HepG2 (cell line): ENCODE results near the gene FAM222B. TPM values are rescaled to one million over a fixed set of nuclear protein-coding genes. Genes with fewer than 3 reads are reported as not detected.
"Not testable (repeated sequence)": the region's sequence is repeated elsewhere in the genome, so short reads cannot be mapped to it uniquely, and the experiment has no call there.

Experiments used
- ATAC-seq: fragments of 200-7000 bp; cut with Tn5 transposase; 3 replicates; pipeline ENCODE4 v1.9.1; 2020; ENCODE audit warnings: mild to moderate bottlenecking, moderate library complexity
- BruUV-seq: library from RNA; stranded (reverse); fragments of 400-500 nt; replicated peaks from 2 replicates; lab custom pipeline; 2021; lab: Mats Ljungman, UMichigan
- CTCF ChIA-PET: fragments of 300-600 bp; formaldehyde crosslinking; extraction: SDS; loops from one replicate; lab custom pipeline; 2021; ENCODE audit warnings: low total read pairs, inconsistent platforms, low intra/inter-chr PET ratio; lab: Yijun Ruan, JAX
- POLR2A ChIA-PET: fragments of 350-600 bp; sonication (Branson Sonifier 250); formaldehyde crosslinking; loops from one replicate; lab custom pipeline; 2020; ENCODE audit warnings: antibody characterized with exemption, inconsistent platforms; lab: Yijun Ruan, JAX
- DNase-seq: peaks from one replicate; pipeline ENCODE4 v3.0.0-alpha.2; 2015; ENCODE audit warnings: low spot score
- FAIRE-seq: peaks from 3 replicates; lab custom pipeline; 2011; peaks lifted over from hg19 to GRCh38; lab: Jason Lieb, UNC
- H2AFZ ChIP-seq: one replicate; pipeline ENCODE4 v1.6.1; 2011; ENCODE audit warnings: low read length, inconsistent platforms
- H3K27ac ChIP-seq: fragments of 300-600 bp; 3 replicates; pipeline ENCODE4 v1.8.0; 2011; ENCODE audit warnings: mixed run types, mild to moderate bottlenecking, mixed read lengths, low read length, inconsistent platforms; ENCODE audit not compliant: insufficient read depth; ENCODE audit errors: extremely low read length
- H3K27me3 ChIP-seq, 2 experiments: fragments of 200-600 bp in 1 of 2; 2 replicates in 1 of 2; 3 replicates in 1 of 2; pipeline versions ENCODE4 v1.6.0 to v1.8.0; 2011; ENCODE audit warnings: low read length in 2 of 2, mild to moderate bottlenecking in 2 of 2, moderate library complexity in 2 of 2, inconsistent platforms in 1 of 2; ENCODE audit not compliant: insufficient read depth in 2 of 2, control insufficient read depth in 1 of 2
- H3K36me3 ChIP-seq, 2 experiments: fragments of 200-600 bp in 1 of 2; replicated peaks in 1 of 2; 2 replicates in 1 of 2; 3 replicates in 1 of 2; pipeline versions ENCODE4 v1.5.1 to v1.8.0; 2011; ENCODE audit warnings: low read length in 2 of 2, inconsistent platforms in 1 of 2; ENCODE audit not compliant: insufficient read depth in 2 of 2, control insufficient read depth in 1 of 2
- H3K4me1 ChIP-seq: 2 replicates; pipeline ENCODE4 v1.5.1; 2012; ENCODE audit warnings: low read length, inconsistent platforms; ENCODE audit not compliant: insufficient read depth
- H3K4me2 ChIP-seq: 2 replicates; pipeline ENCODE4 v1.6.0; 2011; ENCODE audit warnings: low read depth, low read length, inconsistent platforms
- H3K4me3 ChIP-seq, 3 experiments: fragments of 200-600 bp in 1 of 3; sonication (generic), shearing (Covaris generic) in 1 of 3; replicated peaks in 1 of 3; 2 replicates each; pipeline ENCODE4 v1.5.1; 2011 to 2016; ENCODE audit warnings: low read length in 3 of 3, inconsistent platforms in 2 of 3, low read depth in 2 of 3, mild to moderate bottlenecking in 2 of 3, control low read depth in 1 of 3, mixed read lengths in 1 of 3; ENCODE audit not compliant: insufficient read depth in 1 of 3
- H3K79me2 ChIP-seq: one replicate; pipeline ENCODE4 v1.6.1; 2011; ENCODE audit warnings: low read length, inconsistent platforms; ENCODE audit not compliant: insufficient read depth
- H3K9ac ChIP-seq: 2 replicates; pipeline ENCODE4 v1.6.0; 2011; ENCODE audit warnings: mild to moderate bottlenecking, low read depth, low read length, inconsistent platforms; ENCODE audit not compliant: insufficient read depth
- H3K9me3 ChIP-seq: 2 replicates; pipeline ENCODE4 v1.5.1; 2012; ENCODE audit warnings: mild to moderate bottlenecking, low read length
- H4K20me1 ChIP-seq: 2 replicates; pipeline ENCODE4 v1.6.0; 2011; ENCODE audit warnings: inconsistent platforms, mild to moderate bottlenecking, low read length, moderate library complexity; ENCODE audit not compliant: insufficient read depth
- ARID2 ChIP-seq: sonication (generic); formaldehyde crosslinking; IDR thresholded peaks from 2 replicates; pipeline ENCODE4 v1.8.1; 2022; ENCODE audit warnings: mild to moderate bottlenecking, missing genetic modification reagents, borderline replicate concordance
- ATF7 ChIP-seq, 2 experiments: fragments of 450-650 bp in 1 of 2; sonication (generic) in 1 of 2; formaldehyde crosslinking in 1 of 2; IDR thresholded peaks; 2 replicates each; pipeline versions ENCODE4 v1.4.0 to v1.6.1; 2016 to 2020; ENCODE audit warnings: antibody characterized with exemption in 1 of 2, mild to moderate bottlenecking in 1 of 2, missing genetic modification reagents in 1 of 2
- DR1 ChIP-seq: sonication (generic); formaldehyde crosslinking; IDR thresholded peaks from 2 replicates; pipeline ENCODE4 v1.8.0; 2021; ENCODE audit warnings: mild to moderate bottlenecking, missing genetic modification reagents, inconsistent platforms
- SMARCC2 ChIP-seq: fragments of 450-650 bp; IDR thresholded peaks from 2 replicates; pipeline ENCODE4 v1.6.1; 2017; ENCODE audit warnings: antibody characterized with exemption, mild to moderate bottlenecking
- ZNF10 ChIP-seq: sonication (generic); formaldehyde crosslinking; IDR thresholded peaks from 2 replicates; pipeline ENCODE4 v1.4.0; 2020; ENCODE audit warnings: mild to moderate bottlenecking, low read depth, missing genetic modification reagents, borderline replicate concordance
- ZNF121 ChIP-seq: sonication (generic); formaldehyde crosslinking; IDR thresholded peaks from 2 replicates; pipeline ENCODE4 v1.5.0; 2020; ENCODE audit warnings: mild to moderate bottlenecking, missing genetic modification reagents
- ZNF44 ChIP-seq: sonication (generic); formaldehyde crosslinking; IDR thresholded peaks from 2 replicates; pipeline ENCODE4 v1.5.1; 2020; ENCODE audit warnings: mild to moderate bottlenecking, missing genetic modification reagents
- WGBS: methylation state at CpG from one replicate; pipeline ENCODE4 v1.1.6; 2017; ENCODE audit warnings: low lambda C conversion rate; 5-methylcytosine and 5-hydroxymethylcytosine counted together
- in situ Hi-C: cut with HindIII; loops from 2 replicates; pipeline ENCODE4 v1.10.0; 2017; ENCODE audit warnings: low pct_unique_long_range_greater_than_20kb; ENCODE audit not compliant: extremely low pct_ligation_motif_present
- intact Hi-C: fragments of 100-400 bp; cut with micrococcal nuclease; formaldehyde crosslinking; loops from one replicate; pipeline ENCODE4 v1.10.0; 2022; ENCODE audit not compliant: unreplicated experiment
- polyA plus RNA-seq, 8 experiments: library from polyadenylated mRNA; depleted of rRNA in 3 of 8; stranded (reverse) in 7 of 8; unstranded in 1 of 8; fragments of >200 nt; fragmentation: Illumina TruSeq in 4 of 8; extraction: Trizol in 4 of 8; gene quantifications; 2 replicates each; pipeline versions ENCODE4 v1.2.1 to v1.2.3, GENCODE V29; 2011 to 2016; ENCODE audit warnings: low read depth in 4 of 8, missing spikeins in 1 of 8, mixed read lengths in 1 of 8; ENCODE audit not compliant: insufficient read depth in 1 of 8
- total RNA-seq, 5 experiments: library from RNA; depleted of rRNA; stranded (reverse); fragments of >200 nt; fragmentation: Illumina TruSeq; extraction: Trizol; gene quantifications; 2 replicates each; pipeline ENCODE4 v1.2.3, GENCODE V29; 2016; ENCODE audit warnings: low read depth in 1 of 5

The FAM222B gene
- total and polyA plus RNA-seq, 2 of the 13 experiments (the other 11 are each of a cell fraction or from before 2014, with no cell fraction given), result 3.5 to 7.3 TPM

DNA sequence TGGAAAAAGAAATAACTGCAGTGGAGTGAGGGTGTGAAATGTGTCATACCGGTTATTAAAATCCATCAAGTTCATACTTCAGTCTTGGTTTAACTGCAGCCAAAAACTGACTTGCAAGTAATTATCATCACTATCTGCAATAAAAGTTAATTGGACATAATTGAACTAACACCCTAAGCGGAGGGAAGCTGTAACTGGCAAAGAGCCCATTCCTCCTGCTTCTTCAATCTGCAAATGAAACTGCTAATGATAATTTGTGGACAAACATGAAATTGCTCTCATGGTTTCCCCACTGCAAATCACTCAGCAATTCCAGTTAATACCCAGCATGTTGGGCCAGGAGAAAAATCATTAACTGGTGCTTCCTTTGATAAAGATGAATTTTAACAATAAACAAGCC is 46.5 kb downstream of the FAM222B start (continued):
- TF ChIP-seq SMARCC2, result no peak
- no peak for TF ChIP-seq DR1 (CRISPR knock-in tag)

GRCh38 chr17:28794846-28795441 is 47.6 kb downstream of the FAM222B start:
- CTCF ChIA-PET, H3K4me1 ChIP-seq, DNase-seq, H3K9ac ChIP-seq, in situ Hi-C loops, H3K9me3 ChIP-seq, H3K4me3 ChIP-seq, H3K27ac ChIP-seq, H4K20me1 ChIP-seq, BruUV-seq, H3K36me3 ChIP-seq, POLR2A ChIA-PET, H3K4me2 ChIP-seq, ATAC-seq, FAIRE-seq, intact Hi-C loops, H3K27me3 ChIP-seq, H2AFZ ChIP-seq: not testable (repeated sequence)
- peaks cover 27% of the 10 kb centered on the region for H3K79me2 ChIP-seq
- 0 out of 2 replicates have a peak, but pooled peaks have one; percentile 23 for TF ChIP-seq ZNF121
- 95% methylated on average over 14 of the region's 14 CpGs for WGBS

DNA sequence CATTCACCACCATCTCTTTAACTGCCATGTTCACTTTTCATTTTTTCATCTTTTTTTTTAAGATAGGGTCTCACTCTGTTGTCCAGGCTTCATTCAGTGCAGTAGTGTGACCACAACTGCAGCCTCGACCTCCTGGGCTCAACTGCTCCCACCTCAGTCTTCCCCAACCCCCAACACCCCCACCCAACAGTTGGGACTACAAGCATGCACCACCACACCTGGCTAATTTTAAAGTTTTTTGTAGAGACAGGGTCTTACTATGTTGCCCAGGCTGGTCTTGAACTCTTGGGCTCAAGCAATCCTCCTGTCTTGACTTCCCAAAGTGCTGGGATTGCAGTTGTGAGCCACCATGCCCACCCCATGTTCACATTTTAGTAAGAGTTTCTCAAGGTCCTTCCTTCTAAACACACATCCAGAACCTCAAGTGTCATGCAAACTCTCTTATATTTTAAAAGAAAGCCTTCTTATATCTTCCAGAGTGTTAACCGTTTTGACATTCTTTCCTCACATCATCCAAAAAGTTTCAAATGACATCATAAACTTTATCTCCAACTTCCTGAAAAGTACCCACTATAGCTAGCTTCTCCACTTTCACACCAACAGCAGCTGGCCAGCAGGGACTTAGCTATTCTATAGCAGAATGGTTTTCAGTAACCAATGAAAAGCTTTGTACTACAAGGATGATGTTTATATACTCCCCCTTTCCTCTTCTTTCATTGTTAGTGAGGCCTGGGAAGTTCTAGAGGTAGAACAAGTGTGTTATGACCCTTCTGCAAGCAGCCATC is 49.5 kb downstream of the FAM222B start:
- intact Hi-C loops, result no loop called here
- no TSS peak for BruUV-seq
- H3K36me3 ChIP-seq, result peaks cover 0 to 5% of the 10 kb centered on the region in 2 experiments; a peak in 2 of 5 replicates
- no peak overlapping the region for H2AFZ ChIP-seq
- FAIRE-seq, result no peak
- POLR2A ChIA-PET, result interaction anchor here (0.7 to 0.9 kb wide), 2 partner anchors 15 to 62 kb away, joined by 3 to 4 read pairs; partner anchors contain the start of gene ERAL1
- no peak overlapping the region for H3K4me3 ChIP-seq
- no peak for TF ChIP-seq ZNF44
- peak; percentile 39; the same call in 1 of the 2 replicates for TF ChIP-seq ATF7 (IDR thresholded peaks at IDR 0.05)
- TF ChIP-seq ATF7 (CRISPR knock-in tag; IDR thresholded peaks at IDR 0.05), result no peak
- TF ChIP-seq ZNF10 (CRISPR knock-in tag), result no peak
- TF ChIP-seq ARID2 (CRISPR knock-in tag), result no peak
- H3K27ac ChIP-seq, result no peak overlapping the region
- WGBS, result 96% methylated on average over 2 of the region's 2 CpGs
- in situ Hi-C loops, result no loop called here
- DNase-seq, result no peak
- ATAC-seq, result no peak
- no peaks in the 10 kb centered on the region for H3K9me3 ChIP-seq
- H4K20me1 ChIP-seq, result 0 out of 2 replicates have a peak, but pooled peaks cover 2% of the 10 kb centered on the region
- H3K4me2 ChIP-seq, result no peak overlapping the region
- CTCF ChIA-PET, result interaction anchor here (0.6 kb wide), 1 partner anchor 141 kb away, joined by 3 read pairs; no protein-coding TSS in a partner anchor
- peaks cover 9% of the 10 kb centered on the region for H3K4me1 ChIP-seq
- no peaks in the 10 kb centered on the region for H3K27me3 ChIP-seq
- H3K79me2 ChIP-seq, result peaks cover 28% of the 10 kb centered on the region
- H3K9ac ChIP-seq, result no peak overlapping the region
